Measurements from ENCODE around the gene TDRD5.
"Not testable (repeated sequence)": the region's sequence is repeated elsewhere in the genome, so short reads cannot be mapped to it uniquely, and the experiment has no call there.

The TDRD5 gene

GRCh38 chr1:179612361-179612760, 20.7 kb downstream of the TDRD5 start:
- DNase-seq, result no peak

GRCh38 chr1:179630719-179631118, 39.1 kb downstream of the TDRD5 start:
- no peak for DNase-seq

GRCh38 chr1:179632868-179633267, 41.2 kb downstream of the TDRD5 start:
- no peak for DNase-seq

- DNase-seq, result no peak
These were observed 45.7 kb downstream of the TDRD5 start for GRCh38 chr1:179637211-179637860.

GRCh38 chr1:179661018-179661417, 69.4 kb downstream of the TDRD5 start:
- no peak for DNase-seq

GRCh38 chr1:179663810-179664209, 72.2 kb downstream of the TDRD5 start:
- DNase-seq, result no peak

GRCh38 chr1:179677882-179678281, 86.2 kb downstream of the TDRD5 start:
- no peak for DNase-seq

GRCh38 chr1:179694530-179694929, 102.9 kb downstream of the TDRD5 start:
- DNase-seq, result not testable (repeated sequence)

- DNase-seq, result no peak
These were observed 111.4 kb downstream of the TDRD5 start for GRCh38 chr1:179702946-179703539.

GRCh38 chr1:179706339-179706941, 114.8 kb downstream of the TDRD5 start:
- no peak for DNase-seq

GRCh38 chr1:179707406-179707805, 115.8 kb downstream of the TDRD5 start:
- no peak for DNase-seq

GRCh38 chr1:179708434-179709195, 117.0 kb downstream of the TDRD5 start:
- DNase-seq, result no peak

GRCh38 chr1:179709841-179710329, 118.3 kb downstream of the TDRD5 start:
- no peak for DNase-seq

GRCh38 chr1:179714159-179714558, 122.5 kb downstream of the TDRD5 start:
- no peak for DNase-seq

- DNase-seq, result no peak
These were observed 123.0 kb downstream of the TDRD5 start for GRCh38 chr1:179714623-179715022.

- no peak for DNase-seq
These were observed 127.6 kb downstream of the TDRD5 start for GRCh38 chr1:179719272-179719671.

- DNase-seq, result no peak
These were observed 136.6 kb downstream of the TDRD5 start for GRCh38 chr1:179728271-179728670.

- DNase-seq, result no peak
These were observed 138.2 kb downstream of the TDRD5 start for GRCh38 chr1:179729881-179730280.

GRCh38 chr1:179731643-179732042, 140.0 kb downstream of the TDRD5 start:
- no peak for DNase-seq
